HCT116 (cell line): ENCODE data around the gene TBRG4. TPM values are rescaled to one million over a fixed set of nuclear protein-coding genes. Genes with fewer than 3 reads are reported as not detected.

Experiments
- ATAC-seq: fragments of 200-7000 bp; cut with Tn5 transposase; 2 replicates; pipeline ENCODE4 v1.9.1; 2020; ENCODE audit warnings: mild to moderate bottlenecking, moderate library complexity
- BruUV-seq: library from RNA; stranded (reverse); fragments of 400-500 nt; replicated peaks from 2 replicates; lab custom pipeline; 2021; lab: Mats Ljungman, UMichigan
- CTCF ChIA-PET: fragments of 300-600 bp; sonication (Branson Sonifier 250); formaldehyde crosslinking; loops from one replicate; lab custom pipeline; 2021; ENCODE audit warnings: antibody characterized with exemption; lab: Charles Lee
- POLR2A ChIA-PET: fragments of 300-600, 350-600 bp; sonication (Branson Sonifier 250); formaldehyde crosslinking; loops from one replicate; lab custom pipeline; 2021; ENCODE audit warnings: antibody characterized with exemption; lab: Charles Lee
- RAD21 ChIA-PET, 2 experiments: fragments of 300-600 bp; sonication (Branson Sonifier 250); formaldehyde crosslinking; loops; one replicate each; lab custom pipeline; 2023; ENCODE audit warnings: low total read pairs in 2 of 2; ENCODE audit not compliant: uncharacterized antibody in 2 of 2, unreplicated experiment in 2 of 2, low non-redundant PET in 1 of 2; lab: Charles Lee
- DNase-seq: peaks from one replicate; pipeline ENCODE4 v3.0.0-alpha.2; 2010; ENCODE audit warnings: low read depth, low spot score
- H2AFZ ChIP-seq: fragments of 200-600 bp; shearing (Covaris generic), sonication (generic); 2 replicates; pipeline ENCODE4 v1.6.1; 2017; ENCODE audit warnings: low read depth, mixed run types, mixed read lengths, antibody characterized with exemption, low read length; ENCODE audit not compliant: poor library complexity, severe bottlenecking
- H3K27ac ChIP-seq: 2 replicates; pipeline ENCODE4 v1.5.1; 2012; ENCODE audit warnings: low read depth, low read length
- H3K27me3 ChIP-seq: fragments of 200-600 bp; sonication (generic); 2 replicates; pipeline ENCODE4 v1.6.1; 2016; ENCODE audit warnings: mixed run types, low read length, mixed read lengths; ENCODE audit not compliant: insufficient read depth
- H3K36me3 ChIP-seq, 2 experiments: fragments of 200-500 bp in 1 of 2; fragments of 200-600 bp in 1 of 2; sonication (Bioruptor generic) in 1 of 2; sonication (generic) in 1 of 2; 2 replicates each; pipeline versions ENCODE4 v1.5.1 to v1.6.1; 2014 to 2016; ENCODE audit warnings: low read length in 2 of 2, inconsistent platforms in 1 of 2, mixed read lengths in 1 of 2, mixed run types in 1 of 2; ENCODE audit not compliant: insufficient read depth in 2 of 2, control insufficient read depth in 1 of 2
- H3K4me1 ChIP-seq, 2 experiments: fragments of 200-600 bp in 1 of 2; sonication (generic) in 1 of 2; 2 replicates each; pipeline versions ENCODE4 v1.5.1 to v1.6.1; 2012 to 2017; ENCODE audit warnings: low read length in 2 of 2, inconsistent platforms in 1 of 2, mild to moderate bottlenecking in 1 of 2, mixed read lengths in 1 of 2, mixed run types in 1 of 2, moderate library complexity in 1 of 2; ENCODE audit not compliant: insufficient read depth in 2 of 2, control insufficient read depth in 1 of 2
- H3K4me2 ChIP-seq: fragments of 200-600 bp; sonication (generic); 2 replicates; pipeline ENCODE4 v1.6.1; 2017; ENCODE audit warnings: mixed run types, low read length, mixed read lengths
- H3K4me3 ChIP-seq, 2 experiments: fragments of 200-600 bp in 1 of 2; sonication (generic) in 1 of 2; replicated peaks in 1 of 2; 2 replicates each; pipeline ENCODE4 v1.5.1; 2011 to 2016; ENCODE audit warnings: low read length in 2 of 2, control low read depth in 1 of 2, low read depth in 1 of 2, mild to moderate bottlenecking in 1 of 2, mixed read lengths in 1 of 2, mixed run types in 1 of 2
- H3K79me2 ChIP-seq: fragments of 200-600 bp; sonication (generic); 2 replicates; pipeline ENCODE4 v1.6.1; 2017; ENCODE audit warnings: mild to moderate bottlenecking, mixed run types, low read length, moderate library complexity, mixed read lengths; ENCODE audit not compliant: insufficient read depth
- H3K9ac ChIP-seq: fragments of 200-600 bp; sonication (generic); 2 replicates; pipeline ENCODE4 v1.6.1; 2016; ENCODE audit warnings: low read length, mixed read lengths
- H3K9me2 ChIP-seq: fragments of 200-600 bp; sonication (generic), shearing (Covaris generic); 2 replicates; pipeline ENCODE4 v1.6.1; 2017; ENCODE audit warnings: mixed run types, mild to moderate bottlenecking, moderate library complexity; ENCODE audit not compliant: insufficient read depth
- H3K9me3 ChIP-seq, 2 experiments: fragments of 200-500 bp in 1 of 2; fragments of 200-600 bp in 1 of 2; sonication (Bioruptor generic) in 1 of 2; sonication (generic) in 1 of 2; 2 replicates each; pipeline ENCODE4 v1.6.1; 2014 to 2017; ENCODE audit warnings: low read length in 2 of 2, mixed read lengths in 2 of 2, inconsistent platforms in 1 of 2, low read depth in 1 of 2, mild to moderate bottlenecking in 1 of 2, mixed run types in 1 of 2, moderate library complexity in 1 of 2; ENCODE audit not compliant: control insufficient read depth in 1 of 2, insufficient read depth in 1 of 2
- H4K20me1 ChIP-seq: fragments of 200-600 bp; sonication (generic), shearing (Covaris generic); 2 replicates; pipeline ENCODE4 v1.6.1; 2017; ENCODE audit warnings: mixed run types, mild to moderate bottlenecking, moderate library complexity; ENCODE audit not compliant: insufficient read depth
- CBX3 ChIP-seq: IDR thresholded peaks from 2 replicates; pipeline ENCODE4 v1.6.1; 2012; ENCODE audit warnings: low read depth
- CEBPB ChIP-seq: IDR thresholded peaks from 2 replicates; pipeline ENCODE4 v1.6.1; 2012; ENCODE audit warnings: low read depth
- ELF1 ChIP-seq: IDR thresholded peaks from 2 replicates; pipeline ENCODE4 v1.6.1; 2012; ENCODE audit warnings: low read depth, borderline replicate concordance
- FOSL1 ChIP-seq: IDR thresholded peaks from 2 replicates; pipeline ENCODE4 v1.6.1; 2012; ENCODE audit warnings: low read depth
- JUND ChIP-seq: IDR thresholded peaks from 2 replicates; pipeline ENCODE4 v1.6.1; 2012
- POLR2A ChIP-seq: IDR thresholded peaks from 2 replicates; pipeline ENCODE4 v1.7.0; 2011; ENCODE audit warnings: borderline replicate concordance; ENCODE audit not compliant: insufficient read depth, insufficient read length; ENCODE audit errors: extremely low read depth
- RAD21 ChIP-seq: IDR thresholded peaks from 2 replicates; pipeline ENCODE4 v1.6.1; 2012; ENCODE audit warnings: low read depth, mild to moderate bottlenecking
- SP1 ChIP-seq: IDR thresholded peaks from 2 replicates; pipeline ENCODE4 v1.6.1; 2012; ENCODE audit warnings: low read depth
- SRF ChIP-seq: IDR thresholded peaks from 2 replicates; pipeline ENCODE4 v1.6.1; 2012; ENCODE audit warnings: low read depth
- TCF7L2 ChIP-seq: IDR thresholded peaks from 2 replicates; pipeline ENCODE4 v1.7.0; 2011; ENCODE audit warnings: borderline replicate concordance, inconsistent platforms; ENCODE audit not compliant: insufficient read depth, insufficient read length; ENCODE audit errors: extremely low read depth
- ZFX ChIP-seq: fragments of 450-650 bp; IDR thresholded peaks from 2 replicates; pipeline ENCODE4 v1.6.1; 2017
- intact Hi-C: fragments of 100-400 bp; cut with micrococcal nuclease; formaldehyde crosslinking; loops from 2 replicates; pipeline ENCODE4 v1.10.0; 2022
- total RNA-seq: library from RNA; stranded (reverse); gene quantifications from one replicate; pipeline ENCODE4 v1.2.1, GENCODE V29; 2021; ENCODE audit not compliant: unreplicated experiment
- TF ChIP-seq, protein P1 (sequence below): IDR thresholded peaks from 2 replicates; pipeline ENCODE4 v1.6.1; 2012
- TF ChIP-seq, protein P2 (sequence below): IDR thresholded peaks from 2 replicates; pipeline ENCODE4 v1.6.1; 2011; ENCODE audit warnings: mild to moderate bottlenecking, low read length, moderate library complexity; ENCODE audit not compliant: insufficient replicate concordance; ENCODE audit errors: extremely low read depth
- TF ChIP-seq, protein P3 (sequence below), 3 experiments: fragments of 200-600 bp in 1 of 3; sonication (generic) in 1 of 3; IDR thresholded peaks in 2 of 3; conservative IDR thresholded peaks in 1 of 3; 2 replicates each; pipeline ENCODE4 v1.5.1; 2012 to 2017; ENCODE audit warnings: low read depth in 2 of 3, low read length in 2 of 3, antibody characterized with exemption in 1 of 3, borderline replicate concordance in 1 of 3, control low read depth in 1 of 3, mild to moderate bottlenecking in 1 of 3, mixed read lengths in 1 of 3, mixed run types in 1 of 3, moderate library complexity in 1 of 3; ENCODE audit not compliant: insufficient read depth in 1 of 3

TBRG4 gene
- total RNA-seq, 1 experiment from 2014 or later, result 136 TPM

- Histone ChIP-seq H3K4me2 (no peak overlapping the region), H3K27ac (no peak overlapping the region), H3K9ac (no peak overlapping the region), H3K4me3 (no peak overlapping the region), H3K36me3 (no peaks in the 10 kb centered on the region), H4K20me1 (no peaks in the 10 kb centered on the region), H3K79me2 (no peaks in the 10 kb centered on the region), H3K9me2 (no peaks in the 10 kb centered on the region), H2AFZ (no peak overlapping the region), H3K9me3 (no peaks in the 10 kb centered on the region), H3K27me3 (no peaks in the 10 kb centered on the region), H3K4me1 (peaks cover 0 to 7% of the 10 kb centered on the region in 2 experiments; a peak in 1 of 4 replicates)
- DNase-seq (no peak), ATAC-seq (no peak)
- ChIA-PET RAD21 (no interaction called here), CTCF (interaction anchor here (1.8 kb wide), 1 partner anchor 105 kb away, joined by 7 read pairs; no protein-coding TSS in a partner anchor), POLR2A (no interaction called here)
- intact Hi-C loops, result no loop called here
- TF ChIP-seq CBX3 (no peak), FOSL1 (no peak)
- BruUV-seq, result no TSS peak
Observed at GRCh38 chr7:45155941-45156340, 44.4 kb upstream of the TBRG4 start.

- no peaks in the 10 kb centered on the region for H3K36me3 ChIP-seq
- ChIA-PET RAD21 (no interaction called here), POLR2A (no interaction called here), CTCF (interaction anchor here (1.8 kb wide), 1 partner anchor 105 kb away, joined by 7 read pairs; no protein-coding TSS in a partner anchor)
- TF ChIP-seq ZFX, result no peak
- TF ChIP-seq, protein P1, sequence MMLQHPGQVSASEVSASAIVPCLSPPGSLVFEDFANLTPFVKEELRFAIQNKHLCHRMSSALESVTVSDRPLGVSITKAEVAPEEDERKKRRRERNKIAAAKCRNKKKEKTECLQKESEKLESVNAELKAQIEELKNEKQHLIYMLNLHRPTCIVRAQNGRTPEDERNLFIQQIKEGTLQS, result no peak
- no peak for TF ChIP-seq TCF7L2
- no peak for TF ChIP-seq POLR2A
- no peak for TF ChIP-seq SP1
- TF ChIP-seq CBX3, result no peak
- TF ChIP-seq RAD21, result no peak
- no peak for TF ChIP-seq JUND
- TF ChIP-seq CEBPB, result no peak
- TF ChIP-seq, protein P2, sequence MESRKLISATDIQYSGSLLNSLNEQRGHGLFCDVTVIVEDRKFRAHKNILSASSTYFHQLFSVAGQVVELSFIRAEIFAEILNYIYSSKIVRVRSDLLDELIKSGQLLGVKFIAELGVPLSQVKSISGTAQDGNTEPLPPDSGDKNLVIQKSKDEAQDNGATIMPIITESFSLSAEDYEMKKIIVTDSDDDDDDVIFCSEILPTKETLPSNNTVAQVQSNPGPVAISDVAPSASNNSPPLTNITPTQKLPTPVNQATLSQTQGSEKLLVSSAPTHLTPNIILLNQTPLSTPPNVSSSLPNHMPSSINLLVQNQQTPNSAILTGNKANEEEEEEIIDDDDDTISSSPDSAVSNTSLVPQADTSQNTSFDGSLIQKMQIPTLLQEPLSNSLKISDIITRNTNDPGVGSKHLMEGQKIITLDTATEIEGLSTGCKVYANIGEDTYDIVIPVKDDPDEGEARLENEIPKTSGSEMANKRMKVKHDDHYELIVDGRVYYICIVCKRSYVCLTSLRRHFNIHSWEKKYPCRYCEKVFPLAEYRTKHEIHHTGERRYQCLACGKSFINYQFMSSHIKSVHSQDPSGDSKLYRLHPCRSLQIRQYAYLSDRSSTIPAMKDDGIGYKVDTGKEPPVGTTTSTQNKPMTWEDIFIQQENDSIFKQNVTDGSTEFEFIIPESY, result no peak
- TF ChIP-seq, protein P3, sequence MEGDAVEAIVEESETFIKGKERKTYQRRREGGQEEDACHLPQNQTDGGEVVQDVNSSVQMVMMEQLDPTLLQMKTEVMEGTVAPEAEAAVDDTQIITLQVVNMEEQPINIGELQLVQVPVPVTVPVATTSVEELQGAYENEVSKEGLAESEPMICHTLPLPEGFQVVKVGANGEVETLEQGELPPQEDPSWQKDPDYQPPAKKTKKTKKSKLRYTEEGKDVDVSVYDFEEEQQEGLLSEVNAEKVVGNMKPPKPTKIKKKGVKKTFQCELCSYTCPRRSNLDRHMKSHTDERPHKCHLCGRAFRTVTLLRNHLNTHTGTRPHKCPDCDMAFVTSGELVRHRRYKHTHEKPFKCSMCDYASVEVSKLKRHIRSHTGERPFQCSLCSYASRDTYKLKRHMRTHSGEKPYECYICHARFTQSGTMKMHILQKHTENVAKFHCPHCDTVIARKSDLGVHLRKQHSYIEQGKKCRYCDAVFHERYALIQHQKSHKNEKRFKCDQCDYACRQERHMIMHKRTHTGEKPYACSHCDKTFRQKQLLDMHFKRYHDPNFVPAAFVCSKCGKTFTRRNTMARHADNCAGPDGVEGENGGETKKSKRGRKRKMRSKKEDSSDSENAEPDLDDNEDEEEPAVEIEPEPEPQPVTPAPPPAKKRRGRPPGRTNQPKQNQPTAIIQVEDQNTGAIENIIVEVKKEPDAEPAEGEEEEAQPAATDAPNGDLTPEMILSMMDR (IDR thresholded peaks at IDR 0.05 in 2 of 3, conservative IDR thresholded peaks at IDR 0.05 in 1 of 3; ENCODE audit: borderline replicate concordance in 1 of 3, insufficient read depth in 1 of 3, low read depth in 2 of 3, low read length in 2 of 3), result no peak
- no peak for TF ChIP-seq ELF1
- no peak for TF ChIP-seq SRF
- H3K9ac ChIP-seq, result no peak overlapping the region
- H3K4me1 ChIP-seq, result peaks cover 0 to 7% of the 10 kb centered on the region in 2 experiments; a peak in 1 of 4 replicates
- H3K9me2 ChIP-seq, result no peaks in the 10 kb centered on the region
- H3K4me2 ChIP-seq, result no peak overlapping the region
- no peaks in the 10 kb centered on the region for H3K27me3 ChIP-seq
- H3K79me2 ChIP-seq, result no peaks in the 10 kb centered on the region
- no peak overlapping the region for H3K4me3 ChIP-seq
- H3K9me3 ChIP-seq, result no peaks in the 10 kb centered on the region
- H2AFZ ChIP-seq, result no peak overlapping the region
- H3K27ac ChIP-seq, result no peak overlapping the region
- ATAC-seq, result no peak
- intact Hi-C loops, result no loop called here
- BruUV-seq, result no TSS peak
- no peaks in the 10 kb centered on the region for H4K20me1 ChIP-seq
- DNase-seq, result no peak
Observed at GRCh38 chr7:45155357-45155900, 43.9 kb upstream of the TBRG4 start.
